GM23338 (cell line): ENCODE results near the gene CACNA2D2. TPM values are rescaled to one million over a fixed set of nuclear protein-coding genes. Genes with fewer than 3 reads are reported as not detected.

Experiments used
- ATAC-seq: fragments of 200-7000 bp; cut with Tn5 transposase; 3 replicates; pipeline ENCODE4 v1.9.1; 2020
- DNase-seq: peaks from one replicate; pipeline ENCODE4 v3.0.0-alpha.2; 2015; ENCODE audit warnings: low spot score
- H2AFZ ChIP-seq: fragments of 200-600 bp; sonication (generic); 2 replicates; pipeline ENCODE4 v1.8.0; 2016; ENCODE audit warnings: antibody characterized with exemption, mild to moderate bottlenecking, moderate library complexity
- H3F3A ChIP-seq: fragments of 200-600 bp; sonication (generic); replicated peaks from 2 replicates; pipeline ENCODE4 v1.8.0; 2017; ENCODE audit warnings: antibody characterized with exemption, mixed run types, low read depth
- H3K27ac ChIP-seq: fragments of 200-600 bp; sonication (generic); 2 replicates; pipeline ENCODE4 v1.6.1; 2016; ENCODE audit warnings: low read depth
- H3K27me3 ChIP-seq: fragments of 200-600 bp; sonication (generic); 2 replicates; pipeline ENCODE4 v1.8.0; 2016; ENCODE audit warnings: mild to moderate bottlenecking, mixed run types, moderate library complexity; ENCODE audit not compliant: insufficient read depth
- H3K36me3 ChIP-seq: fragments of 200-600 bp; sonication (generic); 2 replicates; pipeline ENCODE4 v1.8.0; 2016; ENCODE audit warnings: mild to moderate bottlenecking; ENCODE audit not compliant: insufficient read depth
- H3K4me1 ChIP-seq: fragments of 200-600 bp; sonication (generic); 2 replicates; pipeline ENCODE4 v1.8.0; 2016; ENCODE audit warnings: mild to moderate bottlenecking, moderate library complexity; ENCODE audit not compliant: insufficient read depth
- H3K4me2 ChIP-seq: fragments of 200-600 bp; sonication (generic); 2 replicates; pipeline ENCODE4 v1.7.1; 2017; ENCODE audit warnings: mixed run types
- H3K4me3 ChIP-seq: fragments of 200-600 bp; sonication (generic); 2 replicates; pipeline ENCODE4 v1.6.1; 2016; ENCODE audit warnings: mixed run types
- H3K79me2 ChIP-seq: fragments of 200-600 bp; sonication (generic); replicated peaks from 2 replicates; pipeline ENCODE4 v1.8.0; 2017; ENCODE audit warnings: mild to moderate bottlenecking; ENCODE audit not compliant: insufficient read depth
- H3K9me2 ChIP-seq: fragments of 200-600 bp; sonication (generic); 2 replicates; pipeline ENCODE4 v1.8.0; 2017; ENCODE audit not compliant: insufficient read depth
- H4K20me1 ChIP-seq: fragments of 200-600 bp; sonication (generic); replicated peaks from 2 replicates; pipeline ENCODE4 v1.8.0; 2017; ENCODE audit warnings: mild to moderate bottlenecking; ENCODE audit not compliant: insufficient read depth
- H3K27ac Mint-ChIP-seq: 2 replicates; pipeline ENCODE4 v1.8.0; 2020; ENCODE audit warnings: inconsistent platforms, mild to moderate bottlenecking, moderate library complexity, mixed read lengths
- H3K27me3 Mint-ChIP-seq: 3 replicates; pipeline ENCODE4 v1.8.0; 2022; ENCODE audit warnings: low read depth, mild to moderate bottlenecking, moderate library complexity, mixed read lengths, inconsistent platforms; ENCODE audit not compliant: insufficient read depth, poor library complexity
- H3K36me3 Mint-ChIP-seq: 3 replicates; pipeline ENCODE4 v1.8.0; 2021; ENCODE audit warnings: low read depth, mild to moderate bottlenecking, inconsistent platforms, moderate library complexity, mixed read lengths
- H3K4me1 Mint-ChIP-seq: 3 replicates; pipeline ENCODE4 v1.8.0; 2020; ENCODE audit warnings: mild to moderate bottlenecking, inconsistent platforms, mixed read lengths
- H3K4me3 Mint-ChIP-seq: 3 replicates; pipeline ENCODE4 v1.8.0; 2021; ENCODE audit warnings: moderate library complexity, mild to moderate bottlenecking, inconsistent platforms, mixed read lengths
- H3K9me3 Mint-ChIP-seq: 3 replicates; pipeline ENCODE4 v1.8.0; 2020; ENCODE audit warnings: moderate library complexity, mild to moderate bottlenecking, inconsistent platforms, mixed read lengths
- ETS1 ChIP-seq: IDR thresholded peaks from 2 replicates; pipeline ENCODE4 v1.6.1; 2016; ENCODE audit warnings: antibody characterized with exemption
- EZH2 ChIP-seq: fragments of 200-600 bp; sonication (generic); IDR thresholded peaks from one replicate; pipeline ENCODE4 v1.8.0; 2017; ENCODE audit warnings: antibody characterized with exemption, mild to moderate bottlenecking, low read depth; ENCODE audit not compliant: unreplicated experiment
- EZH2phosphoT487 ChIP-seq: fragments of 200-600 bp; sonication (generic); IDR thresholded peaks from one replicate; pipeline ENCODE4 v1.8.1; 2018; ENCODE audit warnings: antibody characterized with exemption; ENCODE audit not compliant: unreplicated experiment
- JUNB ChIP-seq: IDR thresholded peaks from one replicate; pipeline ENCODE4 v1.6.1; 2016; ENCODE audit warnings: antibody characterized with exemption; ENCODE audit not compliant: unreplicated experiment
- NANOG ChIP-seq: IDR thresholded peaks from 2 replicates; pipeline ENCODE4 v1.6.1; 2016; ENCODE audit warnings: antibody characterized with exemption, borderline replicate concordance
- POLR2AphosphoS5 ChIP-seq: IDR thresholded peaks from 2 replicates; pipeline ENCODE4 v1.6.1; 2016; ENCODE audit warnings: antibody characterized with exemption, low read depth
- ZNF114 ChIP-seq: fragments of 250-450 bp; sonication (Bioruptor Pico); IDR thresholded peaks from 2 replicates; pipeline ENCODE4 v1.5.0; 2020; ENCODE audit warnings: mild to moderate bottlenecking, moderate library complexity
- ZNF331 ChIP-seq: fragments of 250-450 bp; sonication (Bioruptor Pico); IDR thresholded peaks from 2 replicates; pipeline ENCODE4 v1.5.0; 2020; ENCODE audit warnings: low read depth, mild to moderate bottlenecking, moderate library complexity
- polyA plus RNA-seq: library from polyadenylated mRNA; unstranded; fragments of >200 nt; fragmentation: Nextera tagmentation; extraction: Ambion mirVana; gene quantifications from 2 replicates; pipeline ENCODE4 v1.2.1, GENCODE V29; 2016
- total RNA-seq: library from RNA; depleted of rRNA; stranded (reverse); fragments of >200 nt; shearing (Covaris generic); gene quantifications from 2 replicates; pipeline ENCODE4 v1.2.3, GENCODE V29; 2014
- TF ChIP-seq, protein P1 (sequence below), 2 experiments: fragments of 200-600 bp in 1 of 2; sonication (generic) in 1 of 2; conservative IDR thresholded peaks; 2 replicates each; pipeline versions ENCODE4 v1.5.1 to v1.6.1; 2016 to 2017; ENCODE audit warnings: antibody characterized with exemption in 2 of 2, low read depth in 2 of 2, mild to moderate bottlenecking in 2 of 2, moderate library complexity in 1 of 2

Gene CACNA2D2
- total and polyA plus RNA-seq, 2 experiments from 2014 or later, result 4.7 to 11.4 TPM

DNA sequence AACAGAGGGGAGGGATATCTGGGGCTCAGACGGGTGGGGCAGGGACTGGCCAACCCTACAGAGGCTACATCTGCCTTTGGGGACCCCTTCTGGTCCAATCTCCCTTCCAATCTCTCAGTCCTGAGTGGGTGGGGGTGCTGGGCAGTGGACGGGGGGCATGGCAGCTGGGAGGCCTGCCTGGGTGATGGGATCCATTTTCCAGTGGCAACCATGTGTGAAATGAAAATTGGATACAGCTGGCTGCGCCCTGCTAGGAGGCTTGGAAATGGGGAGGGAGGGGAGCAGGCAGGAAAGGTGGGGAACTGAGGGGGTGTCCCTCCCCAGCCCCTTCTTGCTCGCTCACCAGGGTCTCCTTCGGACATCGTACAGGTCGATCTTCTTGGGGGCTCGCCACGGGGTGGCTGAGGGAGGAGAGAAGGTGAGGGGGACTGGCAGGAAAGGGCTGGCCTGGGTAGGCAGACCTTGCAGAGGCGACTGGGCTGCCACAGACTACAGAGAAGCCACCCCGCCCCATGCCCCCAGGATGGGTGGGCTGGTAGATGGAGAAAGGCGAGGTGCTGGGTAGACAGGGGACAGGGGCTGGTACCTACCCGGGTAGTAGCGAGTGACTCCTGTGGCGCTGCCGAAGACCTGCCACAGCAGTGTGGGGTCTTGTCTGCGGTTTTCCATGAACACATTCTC is 122.9 kb downstream of the CACNA2D2 start:
- H3K79me2 ChIP-seq, result no peaks in the 10 kb centered on the region
- no peaks in the 10 kb centered on the region for H4K20me1 ChIP-seq
- H3K4me1 ChIP-seq, result no peaks in the 10 kb centered on the region
- Mint-ChIP-seq H3K4me1 (peaks cover 11% of the 10 kb centered on the region), H3K27ac (no peak overlapping the region), H3K4me3 (no peak overlapping the region), H3K27me3 (peaks cover 21% of the 10 kb centered on the region), H3K9me3 (no peaks in the 10 kb centered on the region; the same call in 2 of the 3 replicates), H3K36me3 (no peaks in the 10 kb centered on the region; the same call in 2 of the 3 replicates)
- no peak for ATAC-seq
- no peaks in the 10 kb centered on the region for H3K9me2 ChIP-seq
- H3K27ac ChIP-seq, result no peak overlapping the region
- TF ChIP-seq ZNF114 (CRISPR knock-in tag) (no peak), EZH2phosphoT487 (no peak), POLR2AphosphoS5 (no peak), ZNF331 (CRISPR knock-in tag) (no peak), JUNB (no peak), ETS1 (no peak), NANOG (no peak)
- TF ChIP-seq, protein P1, sequence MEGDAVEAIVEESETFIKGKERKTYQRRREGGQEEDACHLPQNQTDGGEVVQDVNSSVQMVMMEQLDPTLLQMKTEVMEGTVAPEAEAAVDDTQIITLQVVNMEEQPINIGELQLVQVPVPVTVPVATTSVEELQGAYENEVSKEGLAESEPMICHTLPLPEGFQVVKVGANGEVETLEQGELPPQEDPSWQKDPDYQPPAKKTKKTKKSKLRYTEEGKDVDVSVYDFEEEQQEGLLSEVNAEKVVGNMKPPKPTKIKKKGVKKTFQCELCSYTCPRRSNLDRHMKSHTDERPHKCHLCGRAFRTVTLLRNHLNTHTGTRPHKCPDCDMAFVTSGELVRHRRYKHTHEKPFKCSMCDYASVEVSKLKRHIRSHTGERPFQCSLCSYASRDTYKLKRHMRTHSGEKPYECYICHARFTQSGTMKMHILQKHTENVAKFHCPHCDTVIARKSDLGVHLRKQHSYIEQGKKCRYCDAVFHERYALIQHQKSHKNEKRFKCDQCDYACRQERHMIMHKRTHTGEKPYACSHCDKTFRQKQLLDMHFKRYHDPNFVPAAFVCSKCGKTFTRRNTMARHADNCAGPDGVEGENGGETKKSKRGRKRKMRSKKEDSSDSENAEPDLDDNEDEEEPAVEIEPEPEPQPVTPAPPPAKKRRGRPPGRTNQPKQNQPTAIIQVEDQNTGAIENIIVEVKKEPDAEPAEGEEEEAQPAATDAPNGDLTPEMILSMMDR (conservative IDR thresholded peaks at IDR 0.05; ENCODE audit: low read depth in 2 of 2), result no peak
- no peak overlapping the region for H3K4me3 ChIP-seq
- no peak overlapping the region for H3K4me2 ChIP-seq
- DNase-seq, result no peak
- no peak overlapping the region for H2AFZ ChIP-seq
- H3F3A ChIP-seq, result no peaks in the 10 kb centered on the region
- no peaks in the 10 kb centered on the region for H3K27me3 ChIP-seq
- no peaks in the 10 kb centered on the region for H3K36me3 ChIP-seq

- H3K4me3 ChIP-seq, result no peak overlapping the region
- no peak overlapping the region for H3K27ac Mint-ChIP-seq
These were observed 124.7 kb downstream of the CACNA2D2 start for GRCh38 chr3:50378757-50379156.

More at GRCh38 chr3:50378757-50379156, 124.7 kb downstream of the CACNA2D2 start:
- H3K27me3 Mint-ChIP-seq, result peaks cover 18% of the 10 kb centered on the region
- no peak for DNase-seq
- ATAC-seq, result no peak
- H3K4me2 ChIP-seq, result no peak overlapping the region
- no peaks in the 10 kb centered on the region for H3K9me2 ChIP-seq
- no peaks in the 10 kb centered on the region; the same call in 2 of the 3 replicates for H3K36me3 Mint-ChIP-seq
- no peaks in the 10 kb centered on the region for H3K79me2 ChIP-seq
- H3K27me3 ChIP-seq, result no peaks in the 10 kb centered on the region
- H3K27ac ChIP-seq, result no peak overlapping the region
- no peak overlapping the region for H2AFZ ChIP-seq
- peaks cover 3% of the 10 kb centered on the region; the same call in 1 of the 2 replicates for H3K4me1 ChIP-seq
- H3K9me3 Mint-ChIP-seq, result no peaks in the 10 kb centered on the region; the same call in 2 of the 3 replicates
- no peak for TF ChIP-seq EZH2
- TF ChIP-seq, protein P1 (conservative IDR thresholded peaks at IDR 0.05; ENCODE audit: low read depth in 2 of 2), result peak in 1 of 2 experiments; percentile 18; a peak in 1 of 4 replicates
- no peak overlapping the region for H3K4me3 Mint-ChIP-seq
- H3K36me3 ChIP-seq, result no peaks in the 10 kb centered on the region
- peaks cover 11% of the 10 kb centered on the region for H3K4me1 Mint-ChIP-seq
- H4K20me1 ChIP-seq, result no peaks in the 10 kb centered on the region
- H3F3A ChIP-seq, result no peaks in the 10 kb centered on the region
